Activated naive CD8-positive, alpha-beta T cell (primary cell): ENCODE measurements around the gene PRR29.

Experiments
- H3K27ac Mint-ChIP-seq: one replicate; pipeline ENCODE4 v1.8.0; 2021; ENCODE audit warnings: mixed read lengths
- H3K27me3 Mint-ChIP-seq: one replicate; pipeline ENCODE4 v1.8.0; 2021; ENCODE audit warnings: mixed read lengths
- H3K36me3 Mint-ChIP-seq: one replicate; pipeline ENCODE4 v1.8.0; 2021; ENCODE audit warnings: mixed read lengths
- H3K4me1 Mint-ChIP-seq: one replicate; pipeline ENCODE4 v1.8.0; 2021; ENCODE audit warnings: low read depth, mixed read lengths
- H3K4me3 Mint-ChIP-seq: one replicate; pipeline ENCODE4 v1.8.0; 2021; ENCODE audit warnings: mild to moderate bottlenecking, mixed read lengths
- H3K9me3 Mint-ChIP-seq: one replicate; pipeline ENCODE4 v1.8.0; 2021; ENCODE audit warnings: low read depth, mixed read lengths

PRR29 gene

DNA sequence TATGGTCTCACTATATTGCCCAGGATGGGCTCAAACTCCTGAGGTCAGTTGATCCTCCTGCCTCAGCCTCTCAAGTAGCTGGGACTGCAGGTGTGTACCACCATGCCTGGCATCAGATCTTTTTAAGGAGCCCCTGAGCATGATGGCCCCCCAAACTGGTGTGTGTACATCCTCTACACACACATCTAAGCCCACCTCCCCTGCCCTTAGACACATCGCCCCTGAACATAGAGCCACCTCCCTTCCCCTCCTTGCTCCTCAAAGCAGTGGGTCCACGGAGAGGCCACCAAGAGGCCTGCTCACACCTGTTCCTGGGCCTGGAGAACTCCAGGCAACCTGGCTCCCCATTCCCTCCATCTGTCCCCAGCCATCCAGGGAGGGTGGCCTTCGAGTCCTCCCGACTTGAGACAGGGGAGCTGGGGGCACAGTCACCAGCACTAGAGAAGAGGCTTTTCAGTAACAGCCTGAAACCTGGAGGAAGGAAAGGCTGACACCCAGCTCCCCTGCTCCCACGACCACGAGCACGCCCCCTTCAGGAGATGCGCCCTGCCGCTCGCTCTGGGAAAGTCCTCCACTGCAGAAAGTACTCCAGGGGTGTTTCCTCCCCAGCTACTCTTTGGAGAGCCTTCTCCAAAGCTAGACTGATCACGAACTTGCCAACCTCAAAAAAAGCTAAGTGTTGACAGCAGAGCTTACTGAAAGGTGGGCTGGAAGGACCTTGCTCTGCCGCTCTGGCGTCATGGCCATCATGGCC is 12.6 kb upstream of the PRR29 start:
- peaks cover 3% of the 10 kb centered on the region for H3K36me3 Mint-ChIP-seq

DNA sequence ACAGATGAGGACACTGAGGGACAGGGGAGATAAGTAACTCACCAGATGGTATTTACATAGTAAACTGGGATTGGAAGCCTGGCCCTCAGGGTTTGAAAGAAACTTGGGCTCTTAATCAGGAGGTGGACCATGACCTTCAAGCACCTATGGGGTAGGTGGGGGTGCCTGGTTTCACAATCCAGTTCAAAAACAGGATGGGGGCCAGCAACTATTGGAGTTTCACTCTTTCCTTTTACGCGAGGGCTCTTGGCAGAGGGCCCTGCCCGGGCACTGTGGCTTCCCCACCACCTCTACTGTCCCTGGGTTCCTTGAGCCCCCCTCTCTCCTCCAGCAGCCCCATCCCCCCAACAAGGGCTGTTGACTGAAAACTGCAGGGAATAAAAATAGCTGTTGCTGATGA is 11.3 kb upstream of the PRR29 start:
- peaks cover 3% of the 10 kb centered on the region for H3K36me3 Mint-ChIP-seq
- H3K4me1 Mint-ChIP-seq, result peaks cover 25% of the 10 kb centered on the region
- no peaks in the 10 kb centered on the region for H3K9me3 Mint-ChIP-seq
- H3K27ac Mint-ChIP-seq, result no peak overlapping the region
- no peaks in the 10 kb centered on the region for H3K27me3 Mint-ChIP-seq
- H3K4me3 Mint-ChIP-seq, result no peak overlapping the region

More for the DNA sequence above, 12.6 kb upstream of the PRR29 start:
- no peaks in the 10 kb centered on the region for H3K9me3 Mint-ChIP-seq
- H3K4me3 Mint-ChIP-seq, result no peak overlapping the region
- H3K27ac Mint-ChIP-seq, result peak overlapping the region; percentile 64
- H3K4me1 Mint-ChIP-seq, result peaks cover 22% of the 10 kb centered on the region
- no peaks in the 10 kb centered on the region for H3K27me3 Mint-ChIP-seq

DNA sequence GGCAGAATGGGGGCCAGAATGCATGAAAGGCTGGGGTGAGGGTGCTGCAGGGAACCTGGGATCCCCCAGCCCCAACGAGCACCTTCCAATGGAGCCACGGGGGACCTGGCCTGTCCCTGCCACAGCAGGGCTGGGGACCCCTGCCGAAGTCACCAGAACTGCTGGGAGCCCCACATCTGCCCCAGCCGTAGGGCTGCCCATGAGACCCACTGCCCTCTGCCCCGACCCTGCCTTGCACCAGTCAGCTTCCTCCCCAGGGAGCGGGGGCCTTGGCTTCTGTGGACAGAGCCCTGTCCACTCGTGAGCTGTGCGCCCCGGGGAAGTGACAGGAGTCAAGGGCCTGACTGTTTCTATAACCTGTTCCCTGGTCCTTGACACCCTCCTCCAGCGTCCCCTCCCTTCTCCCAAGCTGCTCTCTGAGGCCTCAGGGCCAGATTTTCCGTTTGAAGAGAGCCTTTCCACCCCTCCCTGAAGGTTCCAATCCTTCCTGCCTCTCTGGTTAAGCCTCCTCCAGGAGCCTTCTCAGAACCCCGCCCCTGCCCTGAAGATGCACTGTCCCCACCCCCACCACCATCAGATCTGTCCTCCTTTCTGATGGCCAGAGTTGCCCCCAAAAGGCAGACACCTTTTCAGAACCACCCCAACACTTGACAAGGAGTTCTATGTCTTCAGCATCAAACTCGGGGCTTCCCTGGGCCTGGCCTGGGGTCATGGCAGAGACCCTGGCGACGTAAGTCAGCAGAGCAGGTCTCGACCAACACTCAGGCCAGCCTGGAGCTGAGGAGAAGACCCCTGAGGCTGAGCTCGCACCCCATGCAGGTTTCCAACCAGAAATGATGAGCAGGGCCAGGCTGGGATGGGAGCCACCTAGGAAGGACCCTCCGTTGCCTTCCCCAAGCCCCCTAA is 10.7 kb upstream of the PRR29 start:
- no peak overlapping the region for H3K27ac Mint-ChIP-seq
- H3K36me3 Mint-ChIP-seq, result no peaks in the 10 kb centered on the region
- H3K4me3 Mint-ChIP-seq, result no peak overlapping the region
- no peaks in the 10 kb centered on the region for H3K27me3 Mint-ChIP-seq
- H3K9me3 Mint-ChIP-seq, result no peaks in the 10 kb centered on the region
- H3K4me1 Mint-ChIP-seq, result peaks cover 31% of the 10 kb centered on the region

DNA sequence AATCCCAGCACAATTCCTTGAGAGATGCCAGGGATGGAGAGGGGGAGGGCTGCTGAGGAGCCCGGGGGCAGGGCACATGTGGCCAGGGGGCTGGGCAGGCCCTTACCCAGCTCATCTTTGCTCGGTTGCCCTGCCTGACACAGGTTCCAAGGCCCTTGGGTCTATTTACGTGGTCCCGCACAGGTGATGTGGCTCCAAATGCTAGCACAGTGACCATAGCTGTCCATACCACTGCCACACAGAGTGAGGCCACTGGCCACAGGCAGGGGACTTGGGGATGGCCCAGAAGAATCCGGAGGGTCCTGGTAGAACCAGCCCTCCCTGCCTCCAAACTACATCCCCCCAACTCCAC is 10.0 kb upstream of the PRR29 start:
- H3K27ac Mint-ChIP-seq, result no peak overlapping the region
- no peak overlapping the region for H3K4me3 Mint-ChIP-seq
- H3K36me3 Mint-ChIP-seq, result no peaks in the 10 kb centered on the region
- H3K27me3 Mint-ChIP-seq, result no peaks in the 10 kb centered on the region
- H3K4me1 Mint-ChIP-seq, result peaks cover 35% of the 10 kb centered on the region
- H3K9me3 Mint-ChIP-seq, result no peaks in the 10 kb centered on the region

DNA sequence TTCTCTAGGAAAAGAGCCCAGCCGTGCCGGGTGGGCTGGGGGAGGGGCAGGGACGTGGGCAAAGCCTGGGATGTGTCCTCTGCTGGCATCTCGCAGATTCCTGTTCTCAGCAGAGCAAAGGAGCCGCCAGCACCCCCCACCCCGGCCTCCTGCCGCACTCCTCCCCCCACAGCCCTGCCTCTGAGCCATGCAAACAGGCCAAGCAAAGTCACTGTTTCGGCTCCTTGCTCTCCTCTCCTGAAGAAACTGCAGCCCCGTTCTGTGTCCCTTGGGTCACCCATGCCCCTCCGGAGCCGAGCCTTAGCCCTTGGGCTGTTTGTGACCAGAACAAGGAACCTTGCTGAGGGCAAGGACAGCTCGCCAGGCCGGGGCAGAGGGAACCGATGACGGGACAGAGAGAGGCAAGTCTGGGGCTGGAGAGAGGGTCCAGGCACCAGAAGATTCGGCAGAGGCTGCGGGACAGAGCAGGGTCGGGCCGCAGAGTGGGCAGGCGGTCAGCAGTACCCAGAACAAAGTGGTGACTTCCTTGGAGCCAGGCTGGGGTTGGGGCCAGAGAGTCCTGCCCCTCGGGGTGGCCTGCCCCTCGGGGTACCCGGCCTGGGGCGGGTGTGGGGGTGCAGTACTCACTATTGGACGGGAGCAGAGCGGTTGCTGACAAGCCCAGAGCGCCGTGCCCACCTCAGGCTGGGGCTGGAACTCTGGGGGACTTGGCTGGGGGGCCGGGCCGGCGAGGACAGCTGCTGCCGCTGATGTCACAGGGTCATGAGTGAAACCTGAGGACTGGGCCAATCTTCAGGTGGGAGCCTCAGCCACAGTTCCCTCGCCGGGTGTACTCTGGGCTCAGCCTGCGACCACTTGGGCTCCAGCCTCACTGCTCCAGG is 9.2 kb upstream of the PRR29 start:
- Mint-ChIP-seq H3K36me3 (no peaks in the 10 kb centered on the region), H3K27me3 (no peaks in the 10 kb centered on the region), H3K9me3 (no peaks in the 10 kb centered on the region), H3K27ac (no peak overlapping the region), H3K4me1 (peaks cover 41% of the 10 kb centered on the region), H3K4me3 (no peak overlapping the region)

DNA sequence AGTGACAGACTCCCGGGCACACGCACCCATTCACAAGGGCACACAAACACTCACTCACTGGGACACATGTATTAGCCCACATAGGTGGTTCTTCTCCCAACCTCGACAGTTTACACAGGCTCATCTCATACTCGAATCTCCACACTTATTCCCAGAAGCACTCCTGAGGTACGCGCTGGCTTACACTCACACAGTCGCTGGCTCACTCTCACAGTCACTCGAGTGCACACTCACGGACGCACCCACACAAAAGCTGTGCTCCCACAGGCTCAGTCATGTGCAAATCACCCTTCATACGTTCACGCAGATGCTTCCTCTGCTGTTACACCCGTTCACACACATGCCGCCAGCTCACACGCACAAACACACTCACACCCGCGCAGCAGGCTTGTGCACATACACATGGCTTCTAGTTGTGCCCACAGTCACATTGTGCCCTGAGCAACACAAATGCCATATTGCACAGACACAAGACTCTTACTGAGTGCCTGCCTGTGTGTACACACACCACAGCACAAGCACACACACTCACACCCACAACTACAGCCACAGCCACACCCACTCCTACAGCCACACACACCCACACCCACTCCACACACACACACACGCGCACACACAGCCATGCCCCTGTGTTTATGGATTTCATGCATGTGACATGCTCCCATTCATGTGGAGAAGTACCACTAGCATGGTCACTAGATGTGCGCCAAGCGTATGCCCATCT is 8.4 kb upstream of the PRR29 start:
- Mint-ChIP-seq H3K9me3 (no peaks in the 10 kb centered on the region), H3K4me3 (no peak overlapping the region), H3K27ac (no peak overlapping the region)

DNA sequence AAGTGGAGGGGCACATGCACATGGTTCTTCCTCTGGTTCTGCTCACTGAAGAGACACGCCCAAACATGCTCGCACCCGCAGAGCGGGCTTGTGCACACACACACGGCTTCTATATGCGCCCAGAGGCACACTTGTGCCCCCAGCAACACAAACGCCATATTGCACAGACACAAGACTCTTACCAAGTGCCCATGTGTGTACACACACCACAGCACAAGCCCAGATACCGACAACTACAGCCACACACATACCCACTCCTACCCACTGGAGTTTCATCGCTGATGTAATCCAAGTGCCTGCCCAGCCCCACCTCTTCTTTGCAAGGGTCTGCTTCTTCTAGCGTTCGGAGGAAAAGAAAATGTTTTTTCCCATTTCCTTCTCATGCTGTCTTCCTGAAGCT is 6.5 kb upstream of the PRR29 start:
- no peaks in the 10 kb centered on the region for H3K9me3 Mint-ChIP-seq
- H3K27ac Mint-ChIP-seq, result no peak overlapping the region
- H3K36me3 Mint-ChIP-seq, result no peaks in the 10 kb centered on the region
- H3K27me3 Mint-ChIP-seq, result no peaks in the 10 kb centered on the region
- H3K4me3 Mint-ChIP-seq, result no peak overlapping the region
- H3K4me1 Mint-ChIP-seq, result peaks cover 35% of the 10 kb centered on the region

More for the DNA sequence above, 8.4 kb upstream of the PRR29 start:
- Mint-ChIP-seq H3K4me1 (peaks cover 43% of the 10 kb centered on the region), H3K36me3 (no peaks in the 10 kb centered on the region), H3K27me3 (no peaks in the 10 kb centered on the region)

DNA sequence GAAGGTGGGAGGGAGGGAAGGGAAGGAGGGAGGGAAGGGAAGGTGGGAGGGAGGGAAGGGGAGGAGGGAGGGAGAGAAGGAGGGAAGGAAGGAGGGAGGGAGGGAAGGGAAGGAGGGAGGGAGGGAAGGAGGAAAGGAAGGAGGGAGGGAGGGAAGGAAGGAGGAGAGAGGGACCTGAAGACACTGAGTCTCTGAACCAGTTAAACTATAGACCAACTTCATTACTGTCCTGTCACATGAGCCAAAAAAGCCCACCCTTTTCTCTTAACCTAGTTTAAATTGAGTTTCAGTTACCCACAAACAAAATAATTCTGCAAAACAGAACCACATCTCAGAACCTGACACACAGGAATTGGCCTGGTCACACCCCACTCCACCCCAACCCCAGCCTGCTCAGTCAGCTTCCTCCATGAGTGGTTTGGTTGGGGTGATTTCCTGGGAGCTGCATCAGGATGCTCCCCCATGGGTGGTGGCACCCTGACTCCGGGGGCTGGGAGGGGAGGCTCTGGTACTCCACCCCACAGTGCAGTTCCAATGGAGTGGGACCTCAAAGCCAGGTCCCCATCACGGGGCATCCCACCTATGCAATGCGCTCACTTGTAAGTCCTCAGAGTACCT is 4.7 kb upstream of the PRR29 start:
- no peaks in the 10 kb centered on the region for H3K27me3 Mint-ChIP-seq
- peaks cover 39% of the 10 kb centered on the region for H3K4me1 Mint-ChIP-seq
- H3K9me3 Mint-ChIP-seq, result no peaks in the 10 kb centered on the region
- no peak overlapping the region for H3K4me3 Mint-ChIP-seq
- no peaks in the 10 kb centered on the region for H3K36me3 Mint-ChIP-seq
- H3K27ac Mint-ChIP-seq, result no peak overlapping the region

DNA sequence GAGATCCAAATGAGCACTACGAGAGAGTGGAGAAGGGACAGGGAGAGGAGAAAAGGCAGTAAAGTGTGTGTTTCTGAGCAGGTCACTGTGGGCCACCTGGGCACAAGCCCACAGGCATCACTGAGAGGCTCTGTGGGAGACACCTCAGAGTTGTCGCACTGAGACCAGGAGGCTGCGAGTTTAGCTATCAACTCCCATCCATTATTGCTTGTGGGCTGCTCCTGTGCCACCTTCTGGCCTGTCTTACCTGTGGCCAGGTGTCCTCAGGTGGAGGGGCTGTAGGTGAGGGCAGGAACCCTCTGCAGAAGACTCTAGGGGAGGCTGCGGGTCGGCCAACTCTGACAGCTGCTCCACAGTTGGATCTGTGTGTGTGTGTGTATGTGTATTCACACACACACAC is 2.5 kb upstream of the PRR29 start:
- Mint-ChIP-seq H3K36me3 (no peaks in the 10 kb centered on the region), H3K27me3 (no peaks in the 10 kb centered on the region), H3K27ac (peak overlapping the region; percentile 76), H3K4me3 (no peak overlapping the region), H3K9me3 (no peaks in the 10 kb centered on the region), H3K4me1 (peaks cover 39% of the 10 kb centered on the region)

DNA sequence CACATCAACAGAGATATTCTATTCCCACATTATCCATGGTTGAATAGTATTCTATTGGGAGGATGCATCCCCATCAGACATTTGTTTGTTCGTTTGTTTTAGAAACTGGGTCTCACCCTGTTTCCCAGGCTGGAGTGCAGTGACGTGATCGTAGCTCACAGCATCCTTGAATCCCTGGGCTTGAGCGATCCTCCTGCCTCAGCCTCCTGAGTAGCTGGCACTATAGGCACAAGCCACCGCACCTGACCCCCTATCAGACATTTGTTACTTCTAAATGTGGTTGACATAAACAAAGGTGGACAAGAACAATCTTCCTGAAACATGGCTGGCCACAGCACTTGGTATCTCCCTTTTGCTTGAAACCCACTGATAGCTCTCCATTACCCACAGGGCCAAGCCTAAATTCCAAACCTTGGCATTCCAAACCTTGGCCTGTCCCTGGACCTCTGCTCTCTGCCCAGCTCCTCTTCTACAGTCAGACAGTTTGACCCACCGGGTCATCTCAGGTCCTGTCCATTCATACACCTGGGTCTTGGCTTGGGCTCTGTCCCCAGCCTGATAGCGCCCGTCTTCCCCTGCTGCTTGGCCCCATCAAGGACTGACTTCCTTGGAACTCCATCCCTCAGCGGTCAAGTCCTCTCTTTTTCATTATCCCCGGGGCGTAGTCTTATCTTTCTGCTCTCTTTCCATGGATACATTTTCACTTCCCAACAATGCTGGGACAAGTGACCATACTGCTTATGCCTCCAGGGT is 1.5 kb upstream of the PRR29 start:
- H3K27me3 Mint-ChIP-seq, result no peaks in the 10 kb centered on the region
- H3K27ac Mint-ChIP-seq, result no peak overlapping the region
- H3K4me1 Mint-ChIP-seq, result peaks cover 39% of the 10 kb centered on the region
- no peaks in the 10 kb centered on the region for H3K36me3 Mint-ChIP-seq
- no peaks in the 10 kb centered on the region for H3K9me3 Mint-ChIP-seq
- H3K4me3 Mint-ChIP-seq, result peak overlapping the region; percentile 86

DNA sequence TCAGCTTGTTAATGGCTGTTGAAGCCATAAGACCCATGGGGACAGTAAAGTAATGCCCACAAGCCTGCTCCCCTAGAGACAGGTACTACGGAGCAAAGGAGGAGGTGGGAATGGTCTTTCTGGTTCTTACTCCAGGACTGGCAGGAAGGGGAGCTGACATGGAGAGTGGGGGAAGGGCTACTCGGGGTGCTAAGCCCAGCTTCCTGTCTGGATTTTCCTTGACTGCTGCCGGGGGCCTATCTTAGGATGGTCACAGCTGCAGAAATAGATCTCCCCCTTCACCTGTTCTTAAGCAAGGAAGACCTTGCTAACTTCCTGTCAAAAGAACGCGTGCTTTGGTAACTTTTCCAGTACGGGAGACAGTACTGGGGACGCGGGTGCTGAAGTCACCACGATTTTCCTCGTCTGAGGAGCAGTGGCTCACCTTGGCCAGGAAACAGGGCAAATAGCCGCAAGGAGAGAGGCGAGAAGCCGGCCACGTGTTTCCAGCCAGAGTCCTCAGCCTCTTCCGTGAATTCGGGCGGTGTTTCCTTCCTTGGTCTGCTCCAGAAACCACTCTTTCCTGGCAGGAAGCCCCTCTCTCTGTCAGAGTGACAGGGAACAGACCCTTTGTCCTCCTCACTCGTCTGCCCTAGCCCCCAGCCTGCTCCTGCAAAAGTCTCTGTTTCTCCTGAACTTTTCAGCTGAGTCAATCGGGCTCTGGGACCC is 656 bp upstream of the PRR29 start:
- Mint-ChIP-seq H3K27ac (no peak overlapping the region), H3K27me3 (no peaks in the 10 kb centered on the region), H3K36me3 (no peaks in the 10 kb centered on the region), H3K4me3 (peak overlapping the region; percentile 86), H3K4me1 (peaks cover 31% of the 10 kb centered on the region), H3K9me3 (no peaks in the 10 kb centered on the region)

DNA sequence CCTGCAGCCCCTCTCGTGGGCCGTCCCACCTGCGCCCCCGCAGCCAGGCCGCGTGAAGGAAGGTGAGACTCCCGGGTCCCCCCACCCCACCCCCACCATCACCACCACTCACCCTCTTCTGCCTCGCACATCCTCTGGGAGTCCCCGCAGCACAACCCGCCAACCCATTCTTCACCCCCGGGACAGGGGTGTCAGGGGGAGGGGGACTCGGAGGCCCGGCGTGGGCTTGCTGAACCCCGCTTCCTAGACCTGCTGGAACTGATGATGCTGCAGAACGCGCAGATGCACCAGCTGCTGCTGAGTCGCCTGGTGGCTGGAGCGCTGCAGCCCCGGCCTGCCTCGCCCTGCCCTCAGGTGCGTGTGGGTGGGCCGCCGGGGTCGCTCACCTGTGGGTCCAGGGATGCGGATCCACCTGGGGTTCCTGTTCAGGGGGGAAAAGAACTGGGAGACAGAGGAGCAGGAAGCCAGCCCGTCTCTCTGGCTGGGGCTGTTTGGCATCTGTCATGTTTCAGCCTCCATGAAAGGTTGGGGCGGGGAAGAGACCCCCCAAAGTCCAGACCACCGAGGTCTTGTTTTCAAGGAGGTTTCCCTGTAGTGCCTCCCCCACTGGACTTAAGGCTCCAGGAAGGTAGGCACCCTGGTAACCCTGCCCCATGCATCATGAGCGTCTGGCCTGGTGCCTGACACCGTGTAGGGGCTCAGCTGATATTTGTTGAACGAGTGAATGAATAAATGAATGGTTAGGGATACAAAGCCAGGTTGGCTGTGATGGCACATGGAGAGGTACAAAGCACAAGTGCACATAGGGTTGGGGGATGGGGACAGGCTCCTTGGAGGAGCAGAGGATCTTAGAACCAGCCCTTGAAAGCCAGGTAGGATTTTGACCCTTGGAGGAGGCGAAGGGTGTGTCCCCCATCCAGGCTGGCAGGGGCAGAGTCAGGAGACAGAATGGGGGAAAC is 849 bp downstream of the PRR29 start:
- H3K27ac Mint-ChIP-seq, result no peak overlapping the region
- H3K4me3 Mint-ChIP-seq, result peak overlapping the region; percentile 80
- H3K4me1 Mint-ChIP-seq, result peaks cover 21% of the 10 kb centered on the region
- H3K9me3 Mint-ChIP-seq, result no peaks in the 10 kb centered on the region
- H3K27me3 Mint-ChIP-seq, result no peaks in the 10 kb centered on the region
- H3K36me3 Mint-ChIP-seq, result no peaks in the 10 kb centered on the region
